Ovary (tissue), 3 donors: Measurements from ENCODE around the gene ZNF518A.

Source experiments
- CTCF ChIP-seq, 3 donors: fragments of 450-650 bp in 2 of 3; fragments of 200-600 bp in 1 of 3; IDR thresholded peaks; one replicate each; pipeline versions ENCODE4 v1.5.1 to v1.8.0; 2016 to 2022; ENCODE audit warnings: antibody characterized with exemption in 3 of 3, mild to moderate bottlenecking in 1 of 3
- EP300 ChIP-seq: sonication (generic); formaldehyde crosslinking; IDR thresholded peaks from one replicate; pipeline ENCODE4 v1.6.1; 2017; ENCODE audit warnings: antibody characterized with exemption
- POLR2A ChIP-seq: fragments of 450-650 bp; IDR thresholded peaks from one replicate; pipeline ENCODE4 v1.6.1; 2017; ENCODE audit warnings: antibody characterized with exemption, mild to moderate bottlenecking, moderate library complexity
- donor health status: DM: no; HTN: no; CAD: no.

- TF ChIP-seq POLR2A (no peak), CTCF (IDR thresholded peaks at IDR 0.05) (no peak), EP300 (no peak)
Measured at GRCh38 chr10:96082153-96082552, 47.9 kb upstream of the ZNF518A start.
